ENCODE measurements around the gene TRABD2A. TPM values are rescaled to one million over a fixed set of nuclear protein-coding genes. Genes with fewer than 3 reads are reported as not detected.

Gene TRABD2A
- total and polyA plus RNA-seq, 9 donors, result 12.2 to 71.0 (median 33.3) TPM

DNA sequence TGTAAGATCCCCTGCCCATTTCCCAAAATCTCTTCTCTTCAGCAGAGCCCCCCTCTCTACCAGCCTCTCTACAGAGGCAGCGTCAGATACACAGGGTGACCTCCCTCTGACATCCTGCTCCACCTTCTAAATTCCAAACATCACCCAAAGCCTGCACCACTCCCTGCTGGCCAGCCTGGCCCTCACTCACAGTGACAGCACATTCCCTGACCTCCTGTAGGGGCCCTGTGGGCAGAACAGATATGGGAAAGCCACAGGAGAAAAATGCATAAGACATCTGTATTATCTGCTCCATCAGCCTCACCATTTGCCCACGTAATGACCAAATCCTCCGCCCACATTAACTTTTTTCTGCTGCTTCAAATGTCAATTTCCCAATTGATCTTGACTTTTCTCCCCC lies 40.6 kb downstream of the TRABD2A start:
- Histone ChIP-seq H3K36me3 (no peaks in the 10 kb centered on the region), H3K9me3 (no peaks in the 10 kb centered on the region), H3K4me1 (ENCODE audit: insufficient read depth) (no peaks in the 10 kb centered on the region), H3K27ac (no peak overlapping the region), H3K4me3 (no peak overlapping the region), H3K27me3 (no peaks in the 10 kb centered on the region)
- intact Hi-C loops (cut with DNase I), result no loop called here
- 66 to 84% (median 81%) methylated on average over 3 of the region's 3 CpGs for WGBS, 3 donors
- TF ChIP-seq EP300 (IDR thresholded peaks at IDR 0.05), result no peak
- no peak for TF ChIP-seq POLR2A (IDR thresholded peaks at IDR 0.05)
- TF ChIP-seq, protein P1, sequence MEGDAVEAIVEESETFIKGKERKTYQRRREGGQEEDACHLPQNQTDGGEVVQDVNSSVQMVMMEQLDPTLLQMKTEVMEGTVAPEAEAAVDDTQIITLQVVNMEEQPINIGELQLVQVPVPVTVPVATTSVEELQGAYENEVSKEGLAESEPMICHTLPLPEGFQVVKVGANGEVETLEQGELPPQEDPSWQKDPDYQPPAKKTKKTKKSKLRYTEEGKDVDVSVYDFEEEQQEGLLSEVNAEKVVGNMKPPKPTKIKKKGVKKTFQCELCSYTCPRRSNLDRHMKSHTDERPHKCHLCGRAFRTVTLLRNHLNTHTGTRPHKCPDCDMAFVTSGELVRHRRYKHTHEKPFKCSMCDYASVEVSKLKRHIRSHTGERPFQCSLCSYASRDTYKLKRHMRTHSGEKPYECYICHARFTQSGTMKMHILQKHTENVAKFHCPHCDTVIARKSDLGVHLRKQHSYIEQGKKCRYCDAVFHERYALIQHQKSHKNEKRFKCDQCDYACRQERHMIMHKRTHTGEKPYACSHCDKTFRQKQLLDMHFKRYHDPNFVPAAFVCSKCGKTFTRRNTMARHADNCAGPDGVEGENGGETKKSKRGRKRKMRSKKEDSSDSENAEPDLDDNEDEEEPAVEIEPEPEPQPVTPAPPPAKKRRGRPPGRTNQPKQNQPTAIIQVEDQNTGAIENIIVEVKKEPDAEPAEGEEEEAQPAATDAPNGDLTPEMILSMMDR (IDR thresholded peaks at IDR 0.05), result no peak
- no peak for DNase-seq

DNA sequence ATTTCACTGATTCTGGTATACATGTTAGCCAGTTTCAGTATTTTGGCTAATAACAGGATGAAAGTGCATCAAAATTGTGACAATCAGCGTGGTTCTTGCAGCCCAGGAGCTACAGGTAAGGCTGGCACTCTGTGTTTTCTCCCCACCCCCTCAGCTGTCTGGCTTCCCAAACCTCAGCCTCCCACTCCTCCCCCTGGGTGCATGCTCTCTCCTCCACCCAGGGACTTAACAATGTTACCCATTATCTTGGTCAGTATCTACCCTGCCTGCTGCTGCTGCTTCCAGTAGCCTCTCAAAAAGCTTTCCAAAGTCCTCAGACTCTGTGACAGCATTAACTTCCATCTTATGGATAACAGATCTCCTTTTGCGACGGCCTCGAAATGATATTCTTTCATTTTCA lies 41.0 kb downstream of the TRABD2A start:
- no peak for TF ChIP-seq POLR2A (IDR thresholded peaks at IDR 0.05)
- TF ChIP-seq EP300 (IDR thresholded peaks at IDR 0.05), result no peak
- TF ChIP-seq, protein P1 (IDR thresholded peaks at IDR 0.05), result no peak
- H3K4me3 ChIP-seq, result no peak overlapping the region
- no peaks in the 10 kb centered on the region for H3K36me3 ChIP-seq
- WGBS, 3 donors, result 91 to 94% (median 93%) methylated on average over 4 of the region's 4 CpGs
- H3K27ac ChIP-seq, result no peak overlapping the region
- intact Hi-C loops (cut with DNase I), result no loop called here
- no peak for DNase-seq
- H3K4me1 ChIP-seq (ENCODE audit: insufficient read depth), result no peaks in the 10 kb centered on the region
- no peaks in the 10 kb centered on the region for H3K9me3 ChIP-seq
- H3K27me3 ChIP-seq, result no peaks in the 10 kb centered on the region

GRCh38 chr2:84838434-84839145 lies 42.3 kb downstream of the TRABD2A start:
- no peak for DNase-seq
- 62 to 73% (median 68%) methylated on average over 2 of the region's 2 CpGs for whole genome bisulfite sequencing, 3 donors
- Histone ChIP-seq H3K9me3 (no peaks in the 10 kb centered on the region), H3K27me3 (no peaks in the 10 kb centered on the region), H3K4me1 (ENCODE audit: insufficient read depth) (no peaks in the 10 kb centered on the region), H3K27ac (no peak overlapping the region), H3K36me3 (no peaks in the 10 kb centered on the region), H3K4me3 (no peak overlapping the region)
- TF ChIP-seq, protein P1 (IDR thresholded peaks at IDR 0.05), result no peak
- TF ChIP-seq EP300 (IDR thresholded peaks at IDR 0.05), result no peak
- no peak for TF ChIP-seq POLR2A (IDR thresholded peaks at IDR 0.05)
- intact Hi-C loops (cut with DNase I), result no loop called here

GRCh38 chr2:84836215-84836614 lies 44.7 kb downstream of the TRABD2A start:
- TF ChIP-seq, protein P1 (IDR thresholded peaks at IDR 0.05), result no peak
- TF ChIP-seq POLR2A (IDR thresholded peaks at IDR 0.05) (no peak), EP300 (IDR thresholded peaks at IDR 0.05) (no peak)
- 82 to 97% (median 89%) methylated on average over 2 of the region's 2 CpGs for WGBS, 3 donors

More at GRCh38 chr2:84836215-84836614, 44.7 kb downstream of the TRABD2A start:
- H3K27ac ChIP-seq, result no peak overlapping the region
- no peaks in the 10 kb centered on the region for H3K9me3 ChIP-seq
- H3K4me3 ChIP-seq, result no peak overlapping the region
- peaks cover 3% of the 10 kb centered on the region for H3K4me1 ChIP-seq (ENCODE audit: insufficient read depth)
- no peaks in the 10 kb centered on the region for H3K36me3 ChIP-seq
- DNase-seq, result no peak
- no peaks in the 10 kb centered on the region for H3K27me3 ChIP-seq
- intact Hi-C loops (cut with DNase I), result no loop called here
